HS-27A (cell line): Measurements from ENCODE around the gene SSH3.

ENCODE experiments used
- DNase-seq: peaks from one replicate; pipeline ENCODE4 v3.0.0-alpha.2; 2012; ENCODE audit warnings: low read depth, missing footprints

SSH3 gene

GRCh38 chr11:67280341-67280787 is 23.0 kb upstream of the SSH3 start:
- DNase-seq, result no peak

GRCh38 chr11:67280788-67281551 is 22.4 kb upstream of the SSH3 start:
- DNase-seq, result no peak

- DNase-seq, result no peak
Measured at GRCh38 chr11:67281552-67282150, 21.7 kb upstream of the SSH3 start.

- no peak for DNase-seq
Measured at GRCh38 chr11:67282155-67282875, 21.0 kb upstream of the SSH3 start.

- DNase-seq, result no peak
Measured at GRCh38 chr11:67282876-67283371, 20.4 kb upstream of the SSH3 start.

GRCh38 chr11:67283481-67283963 is 19.8 kb upstream of the SSH3 start:
- no peak for DNase-seq

GRCh38 chr11:67284811-67285540 is 18.4 kb upstream of the SSH3 start:
- no peak for DNase-seq

GRCh38 chr11:67285541-67286498 is 17.5 kb upstream of the SSH3 start:
- DNase-seq, result no peak

- DNase-seq, result no peak
Measured at GRCh38 chr11:67286621-67287333, 16.6 kb upstream of the SSH3 start.

- no peak for DNase-seq
Measured at GRCh38 chr11:67287355-67288197, 15.8 kb upstream of the SSH3 start.

GRCh38 chr11:67288198-67288451 is 15.2 kb upstream of the SSH3 start:
- DNase-seq, result no peak

GRCh38 chr11:67288452-67289225 is 14.7 kb upstream of the SSH3 start:
- DNase-seq, result no peak

- DNase-seq, result no peak
Measured at GRCh38 chr11:67289226-67289650, 14.1 kb upstream of the SSH3 start, which contains the start of gene ANKRD13D. TSS of gene ANKRD13D (plus strand) at chr11:67289303. CDS start at chr11:67289461, 158 bp downstream.

- DNase-seq, result no peak
Measured at GRCh38 chr11:67289651-67290479, 13.5 kb upstream of the SSH3 start.

- no peak for DNase-seq
Measured at GRCh38 chr11:67290801-67291200, 12.5 kb upstream of the SSH3 start.

- no peak for DNase-seq
Measured at GRCh38 chr11:67291481-67292381, 11.6 kb upstream of the SSH3 start.

GRCh38 chr11:67292671-67293070 is 10.7 kb upstream of the SSH3 start:
- no peak for DNase-seq
